Left cardiac atrium (tissue), 4 donors: ENCODE data around the gene BACE2. TPM values are rescaled to one million over a fixed set of nuclear protein-coding genes. Genes with fewer than 3 reads are reported as not detected.

ENCODE experiments used
- ATAC-seq, 2 donors: fragments of 200-7000 bp; cut with Tn5 transposase; one replicate each; pipeline ENCODE4 v1.9.1; 2020; ENCODE audit warnings: mild to moderate bottlenecking in 2 of 2, moderate library complexity in 2 of 2
- DNase-seq: peaks from one replicate; pipeline ENCODE4 v3.0.0-alpha.2; 2020
- intact Hi-C, 2 donors: fragments of 100-400 bp; cut with DNase I; formaldehyde crosslinking; loops; one replicate each; pipeline versions ENCODE4 v1.14.1 to v1.15.1; 2022 to 2023
- long read RNA-seq: library from polyadenylated mRNA; unstranded; transcript quantifications from one replicate; pipeline ENCODE4 v2.0.0, GENCODE V29; 2021
- total RNA-seq, 2 donors: library from RNA; stranded (reverse); fragmentation: NEBNext Ultra II Directional; extraction: Animal tissue kit (Norgen Biotek cat#: 25700); gene quantifications; one replicate each; pipeline ENCODE4 v1.2.1, GENCODE V29; 2021
- donor health status: DM: no; HTN: yes; CAD: no.
- donor health status: DM: no; HTN: yes; CAD: no; lungs with severe emphysema.
- donor health status: DM: yes; HTN: yes; CAD: no.
- donor health status: Dilated cardiomyopathy.

BACE2 gene
- total RNA-seq = 10 to 100 TPM; 22.6 to 39.5 TPM
- long read RNA-seq, partial matches to known transcripts = 4 of 10 reads
- long read RNA-seq, other reads (novel, unspliced or antisense) = 2 of 10 reads

DNA sequence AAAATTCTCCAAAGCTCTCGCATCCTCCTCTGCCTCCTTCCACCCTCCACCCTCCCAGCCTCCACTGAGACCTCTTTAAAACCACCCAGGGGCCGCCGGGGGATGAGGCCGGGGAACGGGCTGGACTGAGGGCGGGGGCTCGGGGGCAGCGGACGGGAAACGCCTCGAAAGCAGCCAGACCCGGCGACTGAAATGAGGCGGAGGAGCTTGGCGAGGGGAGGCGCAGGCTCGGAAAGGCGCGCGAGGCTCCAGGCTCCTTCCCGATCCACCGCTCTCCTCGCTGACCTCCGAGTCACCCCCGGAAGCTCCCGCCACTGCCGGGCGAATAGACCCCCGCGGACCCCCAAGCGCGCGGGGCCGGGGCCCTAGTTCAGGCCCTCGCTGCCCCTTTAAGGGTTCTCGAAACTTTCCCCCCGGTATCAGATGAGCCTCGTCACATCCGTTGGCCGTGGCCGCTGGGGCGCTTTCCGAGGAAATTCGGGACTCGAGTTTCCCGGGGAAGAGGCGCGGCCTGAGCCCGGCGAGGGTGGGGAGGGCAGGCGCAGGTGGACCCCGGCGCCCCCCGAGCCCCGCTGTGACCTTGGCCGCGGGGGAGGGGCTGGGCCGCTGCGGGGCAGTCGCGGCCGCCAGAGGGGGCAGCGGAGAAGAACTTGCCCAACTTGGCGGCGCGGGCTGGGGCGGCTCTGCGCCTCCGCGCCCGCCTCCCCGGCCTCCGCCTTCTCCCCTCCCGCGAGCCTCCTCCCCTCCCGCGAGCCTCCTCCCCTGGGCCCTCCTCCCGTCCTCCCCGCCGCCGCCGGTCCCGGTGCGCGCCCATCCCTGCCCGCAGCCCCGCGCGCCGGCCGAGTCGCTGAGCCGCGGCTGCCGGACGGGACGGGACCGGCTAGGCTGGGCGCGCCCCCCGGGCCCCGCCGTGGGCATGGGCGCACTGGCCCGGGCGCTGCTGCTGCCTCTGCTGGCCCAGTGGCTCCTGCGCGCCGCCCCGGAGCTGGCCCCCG is at the start of gene BACE2:
Gene BACE2 (plus strand): TSS at position 813 of the 995 bp plus-strand sequence. CDS start 104 bp downstream, at position 917.
- intact Hi-C loops = no loop called here
- peak; percentile 91 to 92 for ATAC-seq
- DNase-seq = peak; percentile 90

DNA sequence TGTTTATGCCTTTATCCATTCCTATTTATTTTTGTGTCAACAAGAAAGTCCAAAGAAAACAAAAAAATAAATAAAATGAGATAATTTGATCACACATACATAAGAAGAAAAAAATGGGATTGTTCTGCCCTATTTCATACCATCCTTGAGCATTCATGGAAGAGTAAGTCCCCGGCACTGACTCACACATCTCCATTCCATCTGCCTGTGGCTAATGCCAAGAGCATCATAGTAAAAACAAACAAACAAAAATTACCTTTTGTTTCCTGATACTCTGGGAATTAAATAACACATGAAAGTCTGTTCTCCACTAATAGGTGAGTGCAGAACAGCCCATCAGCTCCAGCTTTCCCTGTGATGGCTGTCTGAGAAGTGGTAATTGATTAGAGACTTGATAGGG is 48.1 kb upstream of the BACE2 start:
- ATAC-seq (no peak), DNase-seq (no peak)
- intact Hi-C loops = loop anchor here in 1 of 2 donors (5.0 kb wide), 1 partner anchor 342 kb away; no protein-coding TSS in a partner anchor

DNA sequence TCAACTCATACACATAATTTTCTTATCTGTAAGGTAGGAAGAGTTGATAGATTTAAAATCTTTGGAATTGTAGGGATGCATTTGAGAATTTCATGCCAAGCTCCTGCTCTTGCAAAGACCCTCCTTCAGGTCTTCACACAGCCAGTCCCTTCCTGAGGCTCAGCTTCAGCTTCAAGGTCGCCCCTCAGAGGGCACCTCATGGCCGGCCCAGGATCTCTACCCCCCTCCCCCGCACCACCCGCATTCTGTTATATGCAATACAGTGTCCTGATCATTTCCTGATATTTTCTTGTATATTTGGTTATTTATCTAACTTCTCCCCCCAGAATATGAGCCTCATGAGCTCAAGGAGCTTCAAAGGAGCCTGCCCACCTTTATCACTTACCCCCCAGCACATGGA is 47.0 kb upstream of the BACE2 start:
- intact Hi-C loops = loop anchor here in 1 of 2 donors (5.0 kb wide), 1 partner anchor 341 kb away; no protein-coding TSS in a partner anchor
- DNase-seq = no peak
- no peak for ATAC-seq

DNA sequence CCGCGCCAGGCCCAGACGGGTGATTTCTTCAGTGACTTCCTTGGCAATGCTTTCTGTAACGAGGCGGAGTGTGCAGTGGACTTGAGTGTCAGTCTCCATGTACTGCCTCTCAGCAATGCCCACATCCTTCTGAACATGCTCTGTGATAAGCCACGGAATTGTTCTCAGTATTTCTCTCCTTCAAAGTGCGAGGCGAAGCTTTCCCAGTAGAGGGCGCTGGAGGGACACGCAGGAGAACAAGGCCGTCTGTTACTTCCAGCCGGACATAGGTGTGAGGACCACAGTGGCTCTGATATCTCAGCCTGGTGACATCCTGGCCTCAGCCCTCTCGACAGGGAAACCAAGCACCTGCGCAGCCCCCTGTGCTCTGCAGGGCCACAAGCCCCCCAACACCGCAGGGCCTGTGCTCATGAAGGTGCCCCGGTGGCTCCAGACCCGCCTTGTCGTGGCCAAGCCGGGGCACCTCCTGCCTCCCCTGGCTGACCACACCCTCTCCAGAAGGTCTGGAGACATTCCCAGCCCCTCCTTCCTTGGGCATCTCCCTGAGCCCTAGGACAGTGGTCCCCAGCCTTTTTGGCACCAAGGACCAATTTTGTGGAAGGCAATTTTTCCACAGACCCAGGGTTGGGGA is 46.1 kb upstream of the BACE2 start:
- DNase-seq (peak; percentile 84), ATAC-seq (peak; percentile 84)
- intact Hi-C loops = loop anchor here (2.0 to 5.0 kb wide), 2 partner anchors 339 to 340 kb away; no protein-coding TSS in a partner anchor

DNA sequence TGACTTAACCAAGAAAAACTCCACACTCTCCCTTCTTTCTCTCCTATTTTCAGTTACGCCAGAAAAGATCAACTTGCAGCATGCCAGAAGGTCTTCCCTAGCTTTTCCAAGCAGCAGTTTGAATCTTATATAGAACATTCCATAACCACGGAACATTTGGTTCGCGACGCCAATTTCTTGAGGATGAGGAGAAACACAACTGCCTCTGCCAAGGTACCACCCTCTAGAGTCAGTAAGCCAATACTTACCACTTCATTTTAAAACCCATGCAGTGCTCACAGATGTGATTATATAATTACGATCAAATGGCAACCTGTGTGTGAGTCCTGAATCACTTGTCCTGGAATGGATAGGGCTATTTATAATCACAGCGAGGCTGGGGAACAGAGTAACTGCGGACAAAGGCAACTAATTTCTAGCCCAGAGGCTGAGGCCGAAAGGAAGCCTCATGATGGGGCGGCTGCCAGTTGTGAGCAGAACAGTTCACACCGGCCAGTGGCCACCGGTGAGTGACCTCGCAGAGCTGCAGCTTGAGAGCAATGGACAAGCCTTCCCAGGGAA is 43.2 kb upstream of the BACE2 start:
- intact Hi-C loops = loop anchor here in 1 of 2 donors (5.0 kb wide), 1 partner anchor 338 kb away; no protein-coding TSS in a partner anchor
- ATAC-seq (no peak), DNase-seq (no peak)

DNA sequence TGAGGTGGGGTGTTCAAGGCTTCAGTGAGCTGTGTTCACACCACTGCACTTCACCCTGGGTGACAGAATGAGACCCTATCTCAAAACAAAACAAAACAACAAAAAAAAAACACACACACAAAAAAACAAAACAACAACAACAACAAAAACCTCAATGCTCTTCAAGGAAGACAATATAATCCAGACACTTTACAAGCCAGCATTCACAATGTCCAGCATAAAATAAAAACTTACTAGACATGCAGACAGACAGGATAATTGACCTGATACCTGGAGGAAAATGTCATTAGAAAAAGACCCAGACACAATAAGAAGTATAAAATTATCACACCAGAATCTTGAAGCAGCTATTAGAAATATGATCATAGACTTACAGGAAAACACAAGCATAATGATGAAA is 39.0 kb upstream of the BACE2 start:
- DNase-seq (no peak), ATAC-seq (no peak)
- intact Hi-C loops = no loop called here

DNA sequence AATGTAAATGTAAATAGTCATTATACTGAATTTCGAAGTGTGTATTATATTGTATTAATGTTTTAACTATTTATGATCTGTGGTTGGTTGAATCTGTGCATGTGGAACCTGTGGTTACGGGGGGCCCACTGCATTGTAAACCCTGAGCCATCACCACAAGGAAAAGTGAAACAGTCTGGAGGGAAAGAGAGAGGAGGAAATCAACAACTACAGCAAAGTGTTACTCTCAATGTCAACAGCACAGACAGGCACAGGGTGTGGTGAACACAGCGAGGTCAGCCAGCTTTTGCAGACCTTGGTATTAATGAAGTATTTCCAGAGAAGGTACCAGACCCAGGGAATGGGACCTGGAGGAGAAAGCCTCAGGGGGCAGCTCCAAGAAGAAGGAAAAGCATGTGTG is 37.1 kb upstream of the BACE2 start:
- ATAC-seq (no peak), DNase-seq (no peak)
- intact Hi-C loops = no loop called here

DNA sequence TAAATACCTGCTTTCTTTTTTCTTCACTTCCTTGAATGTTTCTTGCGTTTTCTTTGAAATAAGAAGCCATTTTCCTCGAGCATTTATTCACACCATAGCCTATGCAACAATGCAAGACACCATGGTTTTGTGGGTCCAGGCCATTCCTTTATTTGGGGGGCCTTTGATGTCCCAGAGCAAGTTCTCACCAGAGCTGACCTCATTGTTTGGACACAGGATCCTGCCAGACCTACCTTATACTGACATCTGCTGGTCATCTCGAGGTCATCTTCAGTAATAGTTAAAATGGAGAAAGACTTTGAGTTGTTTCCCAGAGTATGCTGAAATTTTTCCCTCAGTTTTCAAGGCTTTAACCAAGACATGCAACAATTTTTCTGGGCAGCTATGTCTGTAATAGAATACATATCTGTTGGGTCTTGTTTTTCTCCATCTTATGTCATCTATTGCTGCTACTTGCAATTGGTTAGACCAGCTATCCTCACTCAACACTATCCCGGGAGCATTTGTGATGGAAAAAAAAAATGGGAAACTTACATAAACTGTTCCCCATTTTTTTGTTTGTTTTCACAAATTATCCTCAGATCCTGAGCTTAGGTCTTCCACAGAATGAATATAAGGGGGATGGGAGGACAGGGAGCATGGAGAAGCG is 34.0 kb upstream of the BACE2 start:
- no peak for DNase-seq
- peak in 1 of 2 donors; percentile 49 for ATAC-seq
- intact Hi-C loops = no loop called here

DNA sequence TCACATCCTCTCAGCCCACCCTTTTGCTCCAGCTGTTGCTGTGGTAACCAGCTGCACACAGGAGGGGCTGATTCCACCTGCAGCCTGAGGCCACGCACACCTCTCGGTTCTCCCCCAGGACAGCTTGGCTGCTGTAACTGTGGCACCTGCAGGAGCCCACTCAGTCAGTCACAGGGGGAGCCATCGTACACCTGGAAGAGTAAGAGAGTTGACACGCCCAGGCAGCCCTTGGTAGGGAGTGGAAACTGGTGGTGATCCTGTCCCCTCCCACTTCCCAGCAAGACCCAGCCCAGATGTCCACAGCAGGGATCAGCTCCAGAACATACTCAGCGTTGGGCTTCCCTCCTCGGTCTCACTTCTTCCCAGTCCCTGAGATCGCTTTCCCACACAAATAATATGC is 32.2 kb upstream of the BACE2 start:
- intact Hi-C loops = no loop called here
- ATAC-seq (no peak), DNase-seq (no peak)

DNA sequence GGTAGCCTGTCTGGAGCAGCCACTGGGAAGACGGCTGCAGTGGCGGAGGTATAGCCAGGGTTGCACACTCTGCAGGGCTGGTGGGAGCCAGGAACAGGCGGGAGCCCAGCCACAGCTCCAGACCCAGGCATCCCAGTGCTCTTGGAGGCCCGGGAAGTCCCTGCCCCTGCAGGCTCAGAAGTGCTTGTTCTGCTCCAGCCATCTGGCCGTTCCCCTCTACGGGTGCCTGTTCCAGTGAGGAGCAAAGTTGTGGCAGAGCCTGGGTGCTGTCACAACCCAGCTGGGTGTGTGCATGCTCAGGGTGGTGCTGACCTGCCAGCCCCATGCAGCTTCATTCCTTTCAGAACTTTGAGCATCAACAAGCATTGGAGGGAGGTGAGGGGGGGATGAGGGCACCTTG is 31.7 kb upstream of the BACE2 start:
- DNase-seq = no peak
- intact Hi-C loops = no loop called here
- ATAC-seq = no peak

DNA sequence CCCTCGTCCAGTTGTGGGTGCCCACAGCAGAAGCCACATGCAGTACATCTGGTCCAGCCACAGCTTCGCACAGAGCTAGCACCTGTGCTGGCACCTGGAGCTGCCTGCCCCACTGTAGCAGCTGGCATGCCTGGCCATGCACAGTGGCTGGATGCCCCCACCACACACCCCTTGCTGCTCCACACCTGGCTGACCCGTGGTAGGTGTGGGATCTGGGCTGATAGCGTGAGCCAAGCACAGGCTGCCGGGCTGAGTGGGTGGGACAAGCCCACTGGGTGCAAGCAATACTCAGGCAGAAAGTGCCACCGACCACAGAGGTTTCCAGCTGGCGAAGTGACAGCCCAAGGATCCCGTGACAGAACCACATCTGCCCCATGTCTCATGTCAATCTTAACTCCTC is 30.6 kb upstream of the BACE2 start:
- intact Hi-C loops = no loop called here
- DNase-seq (no peak), ATAC-seq (no peak)

DNA sequence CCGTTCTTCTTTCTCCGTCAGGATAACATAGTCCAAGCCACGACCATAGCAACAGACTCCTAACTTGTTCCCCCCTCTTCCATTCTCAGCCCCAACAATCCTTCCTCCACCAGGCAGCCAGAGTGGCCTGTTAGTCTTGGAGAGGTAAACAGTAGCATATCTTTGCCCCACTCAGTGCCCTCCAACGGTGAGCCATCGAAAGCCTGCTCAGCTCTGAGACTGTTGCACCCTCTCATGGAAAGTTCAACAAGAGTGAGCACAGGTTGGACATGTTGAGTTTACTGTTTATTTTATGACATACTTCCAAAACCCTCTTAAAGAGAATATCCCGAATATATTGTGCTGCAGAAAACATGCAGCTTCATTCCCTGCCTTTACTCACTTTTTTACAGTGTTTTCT is 30.1 kb upstream of the BACE2 start:
- no peak for DNase-seq
- intact Hi-C loops = no loop called here
- no peak for ATAC-seq

DNA sequence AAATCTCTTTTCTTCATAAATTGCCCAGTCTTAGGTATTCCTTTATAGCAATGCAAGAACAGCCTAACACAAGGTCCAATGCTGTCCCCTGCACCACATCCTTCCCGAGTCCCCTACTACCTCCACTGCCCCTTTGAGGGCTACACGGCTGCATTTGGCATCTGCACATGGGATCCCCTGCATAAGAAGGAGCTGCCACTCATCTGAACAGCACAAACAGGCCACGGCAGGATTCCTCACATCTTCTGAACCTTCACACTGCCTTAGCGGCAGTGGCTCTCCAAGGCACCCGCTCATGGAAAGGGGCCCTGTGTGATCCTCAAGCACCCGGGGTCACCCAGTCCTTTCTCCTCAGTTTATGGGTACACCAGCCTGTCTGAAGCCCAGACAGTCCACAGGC is 29.2 kb upstream of the BACE2 start:
- DNase-seq (no peak), ATAC-seq (no peak)
- intact Hi-C loops = no loop called here

DNA sequence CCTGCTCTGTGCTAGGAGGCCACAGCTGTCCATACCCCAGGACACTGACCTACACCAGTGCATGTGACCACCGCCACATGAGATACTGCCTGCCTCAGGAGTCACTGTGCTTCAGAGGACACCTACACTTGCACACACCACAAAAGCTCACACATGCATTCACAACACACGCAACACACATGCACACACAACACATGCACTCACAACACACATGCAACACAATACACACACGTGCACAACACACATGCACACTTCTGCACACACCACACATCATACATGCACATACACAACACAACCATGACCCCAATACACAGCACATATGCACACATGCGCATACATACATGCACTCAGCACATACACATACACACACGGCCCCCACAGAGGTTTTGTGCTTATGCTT is 28.7 kb upstream of the BACE2 start:
- DNase-seq (no peak), ATAC-seq (no peak)
- intact Hi-C loops = no loop called here

DNA sequence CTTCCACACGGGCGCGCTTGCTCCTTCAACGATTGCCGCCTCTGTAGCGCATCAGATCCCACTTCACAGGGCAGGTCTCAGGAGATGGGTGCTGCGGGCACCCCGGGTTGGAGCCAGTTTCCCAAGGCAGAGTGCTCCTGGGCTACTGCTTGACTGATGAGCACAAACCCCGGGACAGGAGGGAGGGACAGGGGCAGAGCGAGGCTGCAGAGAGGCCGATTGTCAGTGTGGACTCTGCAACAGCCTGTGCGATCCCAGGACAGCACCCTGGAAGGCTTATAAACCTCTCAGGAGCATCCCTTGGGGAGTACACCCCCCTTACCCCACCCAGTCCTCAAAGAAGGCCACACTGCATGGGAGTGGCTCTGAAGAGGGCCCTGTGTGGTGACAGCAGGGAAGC is 28.0 kb upstream of the BACE2 start:
- intact Hi-C loops = no loop called here
- ATAC-seq = no peak
- no peak for DNase-seq

DNA sequence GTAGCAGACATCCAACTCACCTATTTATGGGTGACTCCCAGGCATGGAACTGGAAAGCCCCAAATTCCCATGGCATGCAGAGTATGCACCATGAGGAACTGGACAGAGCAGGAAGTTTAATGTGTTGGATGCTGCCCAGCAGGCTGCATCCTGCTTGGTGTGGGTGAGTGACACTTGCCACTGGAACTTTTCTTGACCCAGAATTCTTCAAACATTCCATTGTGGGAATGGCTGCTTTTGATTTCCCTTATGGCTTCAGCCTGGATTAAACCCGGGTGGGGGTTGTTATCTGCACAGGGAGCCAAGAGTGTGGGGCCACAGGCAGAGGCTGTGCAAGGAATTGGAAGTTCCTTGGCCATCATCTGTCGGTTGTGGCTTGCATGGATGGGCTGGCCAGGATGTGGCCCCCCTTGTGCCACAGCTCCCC is 26.9 kb upstream of the BACE2 start:
- DNase-seq (no peak), ATAC-seq (no peak)
- intact Hi-C loops = no loop called here

DNA sequence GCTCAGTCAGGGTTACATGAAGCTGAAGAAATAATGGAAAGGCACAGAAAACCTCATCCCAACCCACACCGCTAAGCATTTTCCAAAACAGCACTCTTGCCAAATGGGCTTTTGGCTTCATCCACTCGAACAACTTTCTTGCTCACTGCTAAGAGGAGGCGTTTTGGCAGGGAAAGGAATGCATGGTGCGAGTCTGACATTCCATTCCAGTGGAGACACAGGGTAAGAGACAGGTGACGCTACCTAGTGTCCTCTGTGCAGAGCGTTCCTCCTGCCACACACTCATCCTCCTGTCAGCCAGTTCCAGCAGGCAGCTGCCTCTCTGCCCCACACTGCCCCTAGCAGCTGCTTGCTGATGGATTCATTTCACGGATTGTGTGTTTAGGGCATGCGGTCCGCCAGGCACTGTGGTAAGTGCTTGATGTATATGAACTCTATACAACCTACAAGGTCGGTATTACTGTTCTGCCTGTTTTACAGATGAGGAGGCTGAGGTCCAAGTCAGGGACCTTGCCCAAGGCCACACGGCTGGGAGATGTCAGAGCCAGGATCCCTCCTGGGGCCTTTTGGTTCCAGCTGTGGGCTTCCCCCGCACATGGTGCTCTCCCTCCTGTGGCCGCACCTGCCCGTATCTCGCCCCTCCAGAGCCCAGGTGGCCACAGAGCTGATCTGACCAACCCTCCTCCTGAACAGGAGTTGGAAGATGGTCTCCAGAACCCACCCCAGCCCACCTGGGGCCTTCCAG is 25.7 kb upstream of the BACE2 start:
- intact Hi-C loops = no loop called here
- DNase-seq = peak; percentile 34
- ATAC-seq = peak; percentile 76 to 79

DNA sequence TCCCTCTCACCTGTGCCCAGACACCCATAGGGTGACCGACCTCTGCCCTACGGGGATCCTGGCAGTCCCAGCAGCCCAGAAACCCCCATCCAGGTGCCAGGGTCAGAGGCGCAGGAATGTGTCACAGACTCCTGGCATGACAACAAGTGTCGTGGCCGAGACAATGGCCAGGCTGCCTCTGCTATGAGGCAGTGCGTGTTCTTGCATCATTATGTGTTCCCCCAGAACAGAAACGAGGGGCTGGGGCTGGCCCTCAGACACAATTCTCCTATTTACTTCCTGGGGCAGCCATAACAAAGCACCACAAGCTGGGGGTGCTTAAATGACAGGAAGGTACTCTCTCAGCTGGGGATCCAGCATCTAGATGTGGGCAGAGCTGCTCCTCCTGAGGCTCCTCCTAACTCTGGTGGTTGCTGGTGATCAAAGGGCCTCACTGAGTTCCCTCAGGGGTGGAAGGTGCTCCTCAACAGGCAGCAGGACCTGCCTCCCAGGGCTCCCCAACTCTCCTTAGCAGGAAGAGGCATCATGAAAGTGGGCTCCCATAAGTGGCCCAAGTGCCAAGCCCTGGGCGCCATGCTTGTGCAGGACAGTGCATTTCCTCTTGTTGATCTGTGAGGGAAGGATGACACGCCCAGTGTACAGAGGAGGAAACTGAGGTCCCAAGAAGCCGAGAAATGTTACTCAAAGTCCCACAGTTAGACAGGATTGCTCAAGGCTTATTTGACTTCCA is 24.2 kb upstream of the BACE2 start:
- DNase-seq = no peak
- no peak for ATAC-seq
- intact Hi-C loops = no loop called here
